ENCODE results near the gene EGFL7.

GRCh38 chr9:136626740-136627642 lies 35.7 kb upstream of the EGFL7 start:
- TF ChIP-seq, protein P1, sequence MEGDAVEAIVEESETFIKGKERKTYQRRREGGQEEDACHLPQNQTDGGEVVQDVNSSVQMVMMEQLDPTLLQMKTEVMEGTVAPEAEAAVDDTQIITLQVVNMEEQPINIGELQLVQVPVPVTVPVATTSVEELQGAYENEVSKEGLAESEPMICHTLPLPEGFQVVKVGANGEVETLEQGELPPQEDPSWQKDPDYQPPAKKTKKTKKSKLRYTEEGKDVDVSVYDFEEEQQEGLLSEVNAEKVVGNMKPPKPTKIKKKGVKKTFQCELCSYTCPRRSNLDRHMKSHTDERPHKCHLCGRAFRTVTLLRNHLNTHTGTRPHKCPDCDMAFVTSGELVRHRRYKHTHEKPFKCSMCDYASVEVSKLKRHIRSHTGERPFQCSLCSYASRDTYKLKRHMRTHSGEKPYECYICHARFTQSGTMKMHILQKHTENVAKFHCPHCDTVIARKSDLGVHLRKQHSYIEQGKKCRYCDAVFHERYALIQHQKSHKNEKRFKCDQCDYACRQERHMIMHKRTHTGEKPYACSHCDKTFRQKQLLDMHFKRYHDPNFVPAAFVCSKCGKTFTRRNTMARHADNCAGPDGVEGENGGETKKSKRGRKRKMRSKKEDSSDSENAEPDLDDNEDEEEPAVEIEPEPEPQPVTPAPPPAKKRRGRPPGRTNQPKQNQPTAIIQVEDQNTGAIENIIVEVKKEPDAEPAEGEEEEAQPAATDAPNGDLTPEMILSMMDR (IDR thresholded peaks at IDR 0.05), result peak; percentile 16
- TF ChIP-seq, protein P2, sequence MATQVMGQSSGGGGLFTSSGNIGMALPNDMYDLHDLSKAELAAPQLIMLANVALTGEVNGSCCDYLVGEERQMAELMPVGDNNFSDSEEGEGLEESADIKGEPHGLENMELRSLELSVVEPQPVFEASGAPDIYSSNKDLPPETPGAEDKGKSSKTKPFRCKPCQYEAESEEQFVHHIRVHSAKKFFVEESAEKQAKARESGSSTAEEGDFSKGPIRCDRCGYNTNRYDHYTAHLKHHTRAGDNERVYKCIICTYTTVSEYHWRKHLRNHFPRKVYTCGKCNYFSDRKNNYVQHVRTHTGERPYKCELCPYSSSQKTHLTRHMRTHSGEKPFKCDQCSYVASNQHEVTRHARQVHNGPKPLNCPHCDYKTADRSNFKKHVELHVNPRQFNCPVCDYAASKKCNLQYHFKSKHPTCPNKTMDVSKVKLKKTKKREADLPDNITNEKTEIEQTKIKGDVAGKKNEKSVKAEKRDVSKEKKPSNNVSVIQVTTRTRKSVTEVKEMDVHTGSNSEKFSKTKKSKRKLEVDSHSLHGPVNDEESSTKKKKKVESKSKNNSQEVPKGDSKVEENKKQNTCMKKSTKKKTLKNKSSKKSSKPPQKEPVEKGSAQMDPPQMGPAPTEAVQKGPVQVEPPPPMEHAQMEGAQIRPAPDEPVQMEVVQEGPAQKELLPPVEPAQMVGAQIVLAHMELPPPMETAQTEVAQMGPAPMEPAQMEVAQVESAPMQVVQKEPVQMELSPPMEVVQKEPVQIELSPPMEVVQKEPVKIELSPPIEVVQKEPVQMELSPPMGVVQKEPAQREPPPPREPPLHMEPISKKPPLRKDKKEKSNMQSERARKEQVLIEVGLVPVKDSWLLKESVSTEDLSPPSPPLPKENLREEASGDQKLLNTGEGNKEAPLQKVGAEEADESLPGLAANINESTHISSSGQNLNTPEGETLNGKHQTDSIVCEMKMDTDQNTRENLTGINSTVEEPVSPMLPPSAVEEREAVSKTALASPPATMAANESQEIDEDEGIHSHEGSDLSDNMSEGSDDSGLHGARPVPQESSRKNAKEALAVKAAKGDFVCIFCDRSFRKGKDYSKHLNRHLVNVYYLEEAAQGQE (IDR thresholded peaks at IDR 0.05; ENCODE audit: low read depth, low read length), result no peak
- TF ChIP-seq, protein P3, sequence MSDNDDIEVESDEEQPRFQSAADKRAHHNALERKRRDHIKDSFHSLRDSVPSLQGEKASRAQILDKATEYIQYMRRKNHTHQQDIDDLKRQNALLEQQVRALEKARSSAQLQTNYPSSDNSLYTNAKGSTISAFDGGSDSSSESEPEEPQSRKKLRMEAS (IDR thresholded peaks at IDR 0.05; ENCODE audit: low read depth), result no peak

All from SK-N-SH (cell line).